ENCODE results near the gene RMND1. TPM values are rescaled to one million over a fixed set of nuclear protein-coding genes. Genes with fewer than 3 reads are reported as not detected.

Gene RMND1
- total RNA-seq, 3 donors from 2014 or later (not counting 1 experiment from before 2014, with no cell fraction given), result 10.6 to 14.7 (median 11.3) TPM

DNA sequence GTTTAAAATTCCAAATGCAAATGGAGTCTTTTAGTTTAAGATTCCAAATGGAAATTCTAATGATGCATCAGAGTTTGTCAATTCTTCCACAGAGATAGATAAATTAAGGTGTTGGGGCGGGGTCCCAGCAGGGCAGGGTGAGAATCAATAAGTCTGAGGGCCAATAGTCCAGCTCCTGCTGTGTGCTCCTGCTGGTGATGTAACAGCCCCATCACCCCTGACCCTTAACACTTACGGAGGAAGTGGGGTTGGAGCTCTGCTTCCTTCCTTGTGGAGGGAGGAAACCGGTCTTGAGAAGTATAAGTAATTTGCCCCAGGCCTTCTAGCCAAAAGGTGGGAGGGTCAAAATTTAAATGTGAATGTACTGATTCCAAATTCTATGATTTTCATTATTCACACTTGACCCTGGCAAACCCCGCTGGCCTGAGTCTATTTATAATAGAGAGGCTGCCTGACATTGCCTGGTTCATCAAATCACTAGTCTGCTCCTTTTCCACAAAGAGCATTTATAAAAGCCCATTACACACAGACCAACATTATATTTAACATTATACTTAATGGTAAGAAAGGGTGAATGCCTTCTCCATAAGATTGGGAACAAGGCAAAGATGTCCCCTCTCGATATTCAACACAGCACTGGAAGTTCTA, 77.8 kb downstream of the RMND1 start:
- H3K4me1 ChIP-seq (ENCODE audit: control insufficient read depth, insufficient read depth, low read length), result peaks cover 46% of the 10 kb centered on the region
- H3K27ac Mint-ChIP-seq, result peak overlapping the region; percentile 92 to 95
- H3K4me1 Mint-ChIP-seq, result peaks cover 70 to 72% of the 10 kb centered on the region in 2 donors
- H3K36me3 Mint-ChIP-seq, result no peaks in the 10 kb centered on the region
- peak overlapping the region; percentile 76 for H3K27ac ChIP-seq (ENCODE audit: low read length)
- peaks cover 15% of the 10 kb centered on the region for H3K36me3 ChIP-seq (ENCODE audit: control insufficient read depth, insufficient read depth, low read length)
- WGBS (ENCODE audit: insufficient coverage), result 37% methylated on average over 5 of the region's 5 CpGs
- H3K9me3 Mint-ChIP-seq, result peaks cover 0 to 2% of the 10 kb centered on the region in 2 donors
- intact Hi-C loops (cut with micrococcal nuclease), result no loop called here
- H3K27me3 Mint-ChIP-seq (ENCODE audit: low read depth in 2 of 2), result no peaks in the 10 kb centered on the region
- TF ChIP-seq, protein P1, sequence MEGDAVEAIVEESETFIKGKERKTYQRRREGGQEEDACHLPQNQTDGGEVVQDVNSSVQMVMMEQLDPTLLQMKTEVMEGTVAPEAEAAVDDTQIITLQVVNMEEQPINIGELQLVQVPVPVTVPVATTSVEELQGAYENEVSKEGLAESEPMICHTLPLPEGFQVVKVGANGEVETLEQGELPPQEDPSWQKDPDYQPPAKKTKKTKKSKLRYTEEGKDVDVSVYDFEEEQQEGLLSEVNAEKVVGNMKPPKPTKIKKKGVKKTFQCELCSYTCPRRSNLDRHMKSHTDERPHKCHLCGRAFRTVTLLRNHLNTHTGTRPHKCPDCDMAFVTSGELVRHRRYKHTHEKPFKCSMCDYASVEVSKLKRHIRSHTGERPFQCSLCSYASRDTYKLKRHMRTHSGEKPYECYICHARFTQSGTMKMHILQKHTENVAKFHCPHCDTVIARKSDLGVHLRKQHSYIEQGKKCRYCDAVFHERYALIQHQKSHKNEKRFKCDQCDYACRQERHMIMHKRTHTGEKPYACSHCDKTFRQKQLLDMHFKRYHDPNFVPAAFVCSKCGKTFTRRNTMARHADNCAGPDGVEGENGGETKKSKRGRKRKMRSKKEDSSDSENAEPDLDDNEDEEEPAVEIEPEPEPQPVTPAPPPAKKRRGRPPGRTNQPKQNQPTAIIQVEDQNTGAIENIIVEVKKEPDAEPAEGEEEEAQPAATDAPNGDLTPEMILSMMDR (IDR thresholded peaks at IDR 0.05), result no peak
- ATAC-seq, result peak; percentile 47 to 70 (median 50)
- H3K27me3 ChIP-seq (ENCODE audit: control insufficient read depth, insufficient read depth, low read length), result no peaks in the 10 kb centered on the region
- peak; percentile 24 to 62 for DNase-seq
- peak overlapping the region; percentile 74 for H3K4me3 Mint-ChIP-seq
- H3K4me3 ChIP-seq (ENCODE audit: low read length), result no peak overlapping the region
- H3K9me3 ChIP-seq (ENCODE audit: control insufficient read depth, insufficient read depth, low read length), result no peaks in the 10 kb centered on the region

DNA sequence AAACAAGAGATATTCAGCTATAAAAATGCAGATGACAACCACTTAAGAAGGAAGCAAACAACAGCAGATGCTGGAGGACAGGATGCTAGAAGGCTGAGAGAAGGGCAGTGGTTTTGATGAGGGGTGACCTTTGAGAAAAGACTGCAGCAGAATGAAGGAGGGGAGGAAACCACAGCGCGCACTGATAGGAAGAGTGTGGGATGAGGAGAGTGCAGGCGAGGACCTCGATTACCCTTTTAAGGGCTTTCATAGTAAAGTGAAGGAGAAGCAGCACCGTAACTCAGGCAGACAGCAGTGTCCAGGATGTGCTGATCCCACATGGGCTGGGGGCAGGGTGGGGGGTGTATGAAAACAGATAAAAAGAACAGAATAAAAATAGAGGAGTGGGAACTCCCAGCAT, 79.8 kb downstream of the RMND1 start:
- Histone ChIP-seq H3K27ac (ENCODE audit: low read length) (peak overlapping the region; percentile 39), H3K4me3 (ENCODE audit: low read length) (no peak overlapping the region), H3K27me3 (ENCODE audit: control insufficient read depth, insufficient read depth, low read length) (no peaks in the 10 kb centered on the region), H3K9me3 (ENCODE audit: control insufficient read depth, insufficient read depth, low read length) (no peaks in the 10 kb centered on the region), H3K4me1 (ENCODE audit: control insufficient read depth, insufficient read depth, low read length) (peaks cover 43% of the 10 kb centered on the region), H3K36me3 (ENCODE audit: control insufficient read depth, insufficient read depth, low read length) (peaks cover 20% of the 10 kb centered on the region)
- 12% methylated on average over 5 of the region's 5 CpGs for WGBS (ENCODE audit: insufficient coverage)
- TF ChIP-seq, protein P1 (IDR thresholded peaks at IDR 0.05), result no peak
- intact Hi-C loops (cut with micrococcal nuclease), result no loop called here
- Mint-ChIP-seq H3K27ac (peak overlapping the region; percentile 92 to 95), H3K4me1 (peaks cover 58 to 60% of the 10 kb centered on the region in 2 donors), H3K36me3 (no peaks in the 10 kb centered on the region), H3K4me3 (peak overlapping the region; percentile 74), H3K9me3 (peaks cover 0 to 2% of the 10 kb centered on the region in 2 donors), H3K27me3 (ENCODE audit: low read depth in 2 of 2) (no peaks in the 10 kb centered on the region)
- no peak for ATAC-seq
- DNase-seq, result peak in 1 of 2 donors; percentile 28

DNA sequence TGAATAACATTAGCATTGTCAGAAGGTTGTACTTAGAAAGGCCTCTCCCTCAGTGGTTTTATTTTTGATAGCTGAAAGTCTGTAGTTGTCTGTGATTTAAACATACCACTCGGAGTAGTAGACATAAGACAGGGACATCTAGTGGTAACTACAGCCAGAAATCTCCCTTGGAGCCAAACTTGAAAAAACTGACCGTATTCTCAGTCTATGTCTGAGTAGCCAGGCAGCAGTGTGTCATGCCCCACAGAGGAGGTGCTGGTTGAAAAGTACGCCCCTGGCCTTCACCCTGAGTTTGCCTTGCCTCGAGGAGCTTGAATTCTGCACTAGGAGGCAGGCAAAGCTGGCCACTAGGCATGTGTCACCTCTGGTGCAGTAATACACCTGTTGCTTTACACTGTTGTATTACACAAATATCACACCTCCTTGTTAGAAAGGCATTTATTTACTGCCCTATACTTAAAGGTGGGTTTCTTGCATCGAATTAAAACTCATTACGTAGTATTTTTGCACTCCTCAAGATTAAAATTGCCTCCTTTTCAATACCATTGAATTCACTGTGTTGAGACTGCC, 81.3 kb downstream of the RMND1 start:
- Histone ChIP-seq H3K36me3 (ENCODE audit: control insufficient read depth, insufficient read depth, low read length) (peaks cover 32% of the 10 kb centered on the region), H3K27ac (ENCODE audit: low read length) (no peak overlapping the region), H3K27me3 (ENCODE audit: control insufficient read depth, insufficient read depth, low read length) (no peaks in the 10 kb centered on the region), H3K9me3 (ENCODE audit: control insufficient read depth, insufficient read depth, low read length) (no peaks in the 10 kb centered on the region), H3K4me3 (ENCODE audit: low read length) (no peak overlapping the region), H3K4me1 (ENCODE audit: control insufficient read depth, insufficient read depth, low read length) (peaks cover 41% of the 10 kb centered on the region)
- WGBS (ENCODE audit: insufficient coverage), result 91% methylated on average over 6 of the region's 6 CpGs
- DNase-seq, result no peak
- Mint-ChIP-seq H3K27me3 (ENCODE audit: low read depth in 2 of 2) (no peaks in the 10 kb centered on the region), H3K4me1 (peaks cover 44 to 46% of the 10 kb centered on the region in 2 donors), H3K9me3 (peaks cover 0 to 2% of the 10 kb centered on the region in 2 donors), H3K27ac (peak overlapping the region; percentile 92 to 95), H3K4me3 (no peak overlapping the region), H3K36me3 (no peaks in the 10 kb centered on the region)
- intact Hi-C loops (cut with micrococcal nuclease), result no loop called here
- TF ChIP-seq, protein P1 (IDR thresholded peaks at IDR 0.05), result no peak
- no peak for ATAC-seq

Measured in natural killer cell (primary cell).